ENCODE data around the gene NPAS2. TPM values are rescaled to one million over a fixed set of nuclear protein-coding genes. Genes with fewer than 3 reads are reported as not detected.

NPAS2 gene
- total and polyA plus RNA-seq, 2 of the 8 experiments (the other 6 are each of a cell fraction or from before 2014, with no cell fraction given), result 1.8 to 1.9 TPM

GRCh38 chr2:100971221-100971620 lies 151.3 kb downstream of the NPAS2 start:
- 88% methylated on average over 8 of the region's 9 CpGs; no CpG with 5 or more reads in 1 of the 2 experiments for WGBS, 2 experiments (ENCODE audit: extremely low coverage in 1 of 2, insufficient coverage in 1 of 2, insufficient read length in 1 of 2, insufficient replicate concordance in 2 of 2, low coverage in 1 of 2, low lambda C conversion rate in 2 of 2, missing lambda C conversion rate in 1 of 2)
- Histone ChIP-seq H3K27ac (ENCODE audit: low read depth, low read length) (no peak overlapping the region), H2AK5ac (ENCODE audit: low read depth, low read length) (no peak overlapping the region), H3K4me3 (ENCODE audit: extremely low read depth in 1 of 4, insufficient read depth in 2 of 4, low read depth in 3 of 4, low read length in 4 of 4) (no peak overlapping the region), H3K27me3 (replicated peaks in 1 of 4; ENCODE audit: control insufficient read depth in 3 of 4, extremely low read depth in 1 of 4, insufficient read depth in 3 of 4, low read length in 3 of 4) (no peaks in the 10 kb centered on the region), H2BK20ac (ENCODE audit: low read length) (no peak overlapping the region), H3K18ac (ENCODE audit: extremely low read depth, low read length) (no peak overlapping the region), H2BK120ac (replicated peaks; ENCODE audit: low read depth, low read length) (no peak overlapping the region), H2AFZ (ENCODE audit: low read length) (no peak overlapping the region), H3K79me1 (ENCODE audit: low read depth, low read length) (no peaks in the 10 kb centered on the region), H3K36me3 (ENCODE audit: control insufficient read depth in 2 of 4, insufficient read depth in 4 of 4, low read length in 3 of 4) (no peaks in the 10 kb centered on the region), H3K4ac (replicated peaks; ENCODE audit: insufficient read length, low read depth, low read length) (no peak overlapping the region), H3K14ac (ENCODE audit: insufficient read length) (no peak overlapping the region), H3K4me2 (ENCODE audit: insufficient read depth in 1 of 2, low read depth in 2 of 2, low read length in 2 of 2) (no peak overlapping the region), H2BK15ac (ENCODE audit: low read length) (no peak overlapping the region), H2BK12ac (ENCODE audit: low read depth, low read length) (no peak overlapping the region), H3K79me2 (ENCODE audit: control insufficient read depth in 1 of 2, insufficient read depth in 2 of 2, low read length in 2 of 2) (no peaks in the 10 kb centered on the region), H3K9me3 (ENCODE audit: insufficient read depth in 2 of 2, low read depth in 1 of 2, low read length in 1 of 2) (no peaks in the 10 kb centered on the region), H4K5ac (ENCODE audit: insufficient read length, low read depth, low read length) (no peak overlapping the region), H4K20me1 (replicated peaks in 1 of 2; ENCODE audit: control insufficient read depth in 1 of 2, insufficient read depth in 2 of 2, low read length in 2 of 2) (no peaks in the 10 kb centered on the region), H3K4me1 (replicated peaks in 1 of 4; ENCODE audit: control insufficient read depth in 3 of 4, insufficient read depth in 4 of 4, low read length in 3 of 4) (no peaks in the 10 kb centered on the region), H2BK5ac (ENCODE audit: low read depth, low read length) (no peak overlapping the region), H3K23ac (ENCODE audit: insufficient read length) (no peak overlapping the region), H4K8ac (ENCODE audit: extremely low read depth, insufficient read depth, low read length) (no peak overlapping the region), H3K56ac (replicated peaks; ENCODE audit: insufficient read length, low read depth, low read length) (no peak overlapping the region), H3K9ac (replicated peaks in 1 of 4; ENCODE audit: extremely low read depth in 1 of 4, low read depth in 3 of 4, low read length in 3 of 4) (no peak overlapping the region), H4K91ac (replicated peaks; ENCODE audit: insufficient read length, low read length) (no peak overlapping the region), H3K23me2 (ENCODE audit: low read depth, low read length) (no peaks in the 10 kb centered on the region)
- no peak for FAIRE-seq
- ChIA-PET POLR2A (ENCODE audit: partially characterized antibody) (no interaction called here), CTCF (ENCODE audit: partially characterized antibody) (interaction anchor here (1.0 to 1.2 kb wide), 2 partner anchors 14 to 52 kb away, joined by 4 to 5 read pairs; no protein-coding TSS in a partner anchor)
- DNase-seq (ENCODE audit: low read depth in 1 of 2, low spot score in 2 of 2), result no peak
- TF ChIP-seq SP2 (IDR thresholded peaks at IDR 0.05; ENCODE audit: low read length) (no peak), YY1 (IDR thresholded peaks at IDR 0.05; ENCODE audit: low read depth, low read length) (no peak), POU5F1 (IDR thresholded peaks at IDR 0.05; ENCODE audit: low read depth, low read length) (no peak), TAF7 (optimal IDR thresholded peaks at IDR 0.05; ENCODE audit: borderline replicate concordance, low read depth, low read length) (no peak)
- TF ChIP-seq, protein P1, sequence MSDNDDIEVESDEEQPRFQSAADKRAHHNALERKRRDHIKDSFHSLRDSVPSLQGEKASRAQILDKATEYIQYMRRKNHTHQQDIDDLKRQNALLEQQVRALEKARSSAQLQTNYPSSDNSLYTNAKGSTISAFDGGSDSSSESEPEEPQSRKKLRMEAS (IDR thresholded peaks at IDR 0.05), result no peak

Data from H1 (cell line).